ENCODE data around the gene HIBADH. TPM values are rescaled to one million over a fixed set of nuclear protein-coding genes. Genes with fewer than 3 reads are reported as not detected.

Gene HIBADH
- total and polyA plus RNA-seq, 10 of the 15 experiments (the other 5 are each of a cell fraction or from before 2014, with no cell fraction given): 8.7 to 36.1 (median 18.6) TPM

DNA sequence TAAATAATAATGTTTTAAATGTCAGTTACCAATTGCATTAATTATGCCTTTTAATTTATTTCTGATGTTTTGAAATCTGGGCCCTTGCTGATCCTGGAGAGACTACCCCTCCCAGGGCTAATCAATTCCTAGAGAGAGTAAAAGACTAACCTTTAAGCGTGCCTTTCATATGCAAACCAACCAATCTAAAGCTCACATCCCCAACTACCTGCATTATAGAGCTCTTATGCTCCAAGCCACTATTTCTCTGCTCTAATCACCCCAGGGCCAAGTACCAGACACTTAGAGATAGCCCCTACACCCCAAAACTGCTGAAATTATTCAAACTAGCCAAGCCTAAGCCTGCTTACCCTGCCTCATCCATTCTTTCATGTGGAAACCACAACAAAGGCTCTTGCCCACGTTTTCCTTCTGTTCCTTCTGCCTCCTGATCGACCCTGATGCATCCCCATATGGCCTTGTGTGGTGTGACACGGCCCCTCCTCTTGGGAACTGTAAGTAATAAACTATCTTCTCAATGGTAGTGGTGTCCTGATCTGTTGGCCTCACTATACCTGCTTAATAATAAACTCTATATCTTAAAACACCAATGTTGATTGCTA lies 97.7 kb downstream of the HIBADH start (continued):
- TF ChIP-seq, protein P1, sequence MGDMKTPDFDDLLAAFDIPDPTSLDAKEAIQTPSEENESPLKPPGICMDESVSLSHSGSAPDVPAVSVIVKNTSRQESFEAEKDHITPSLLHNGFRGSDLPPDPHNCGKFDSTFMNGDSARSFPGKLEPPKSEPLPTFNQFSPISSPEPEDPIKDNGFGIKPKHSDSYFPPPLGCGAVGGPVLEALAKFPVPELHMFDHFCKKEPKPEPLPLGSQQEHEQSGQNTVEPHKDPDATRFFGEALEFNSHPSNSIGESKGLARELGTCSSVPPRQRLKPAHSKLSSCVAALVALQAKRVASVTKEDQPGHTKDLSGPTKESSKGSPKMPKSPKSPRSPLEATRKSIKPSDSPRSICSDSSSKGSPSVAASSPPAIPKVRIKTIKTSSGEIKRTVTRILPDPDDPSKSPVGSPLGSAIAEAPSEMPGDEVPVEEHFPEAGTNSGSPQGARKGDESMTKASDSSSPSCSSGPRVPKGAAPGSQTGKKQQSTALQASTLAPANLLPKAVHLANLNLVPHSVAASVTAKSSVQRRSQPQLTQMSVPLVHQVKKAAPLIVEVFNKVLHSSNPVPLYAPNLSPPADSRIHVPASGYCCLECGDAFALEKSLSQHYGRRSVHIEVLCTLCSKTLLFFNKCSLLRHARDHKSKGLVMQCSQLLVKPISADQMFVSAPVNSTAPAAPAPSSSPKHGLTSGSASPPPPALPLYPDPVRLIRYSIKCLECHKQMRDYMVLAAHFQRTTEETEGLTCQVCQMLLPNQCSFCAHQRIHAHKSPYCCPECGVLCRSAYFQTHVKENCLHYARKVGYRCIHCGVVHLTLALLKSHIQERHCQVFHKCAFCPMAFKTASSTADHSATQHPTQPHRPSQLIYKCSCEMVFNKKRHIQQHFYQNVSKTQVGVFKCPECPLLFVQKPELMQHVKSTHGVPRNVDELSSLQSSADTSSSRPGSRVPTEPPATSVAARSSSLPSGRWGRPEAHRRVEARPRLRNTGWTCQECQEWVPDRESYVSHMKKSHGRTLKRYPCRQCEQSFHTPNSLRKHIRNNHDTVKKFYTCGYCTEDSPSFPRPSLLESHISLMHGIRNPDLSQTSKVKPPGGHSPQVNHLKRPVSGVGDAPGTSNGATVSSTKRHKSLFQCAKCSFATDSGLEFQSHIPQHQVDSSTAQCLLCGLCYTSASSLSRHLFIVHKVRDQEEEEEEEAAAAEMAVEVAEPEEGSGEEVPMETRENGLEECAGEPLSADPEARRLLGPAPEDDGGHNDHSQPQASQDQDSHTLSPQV (IDR thresholded peaks at IDR 0.05): no peak
- TF ChIP-seq POLR2AphosphoS5 (IDR thresholded peaks at IDR 0.05; ENCODE audit: low read length) (no peak), CBFB (IDR thresholded peaks at IDR 0.05; ENCODE audit: low read depth) (no peak)

GRCh38 chr7:27560706-27561235 lies 101.9 kb downstream of the HIBADH start:
- Histone ChIP-seq H3K4me3 (no peak overlapping the region), H3K36me3 (ENCODE audit: control insufficient read depth in 2 of 2, insufficient read depth in 2 of 2, low read length in 1 of 2) (no peaks in the 10 kb centered on the region), H3K27me3 (replicated peaks in 1 of 2; ENCODE audit: control insufficient read depth in 2 of 2, insufficient read depth in 2 of 2, low read length in 1 of 2) (no peaks in the 10 kb centered on the region), H2AFZ (ENCODE audit: control insufficient read depth, low read depth, low read length) (no peak overlapping the region), H3K4me2 (ENCODE audit: control insufficient read depth, insufficient read depth) (no peak overlapping the region), H3K9ac (ENCODE audit: control insufficient read depth, insufficient read depth, low read length) (no peak overlapping the region), H3K9me3 (replicated peaks; ENCODE audit: control insufficient read depth, insufficient read depth, low read length) (no peaks in the 10 kb centered on the region), H3K27ac (ENCODE audit: control insufficient read depth, insufficient read depth) (no peak overlapping the region), H4K20me1 (ENCODE audit: control insufficient read depth, insufficient read depth) (no peaks in the 10 kb centered on the region), H3K79me2 (ENCODE audit: control insufficient read depth, insufficient read depth, low read length) (no peaks in the 10 kb centered on the region), H3K4me1 (ENCODE audit: control insufficient read depth, insufficient read depth, low read length) (no peaks in the 10 kb centered on the region)
- ChIA-PET POLR2A (no interaction called here), CTCF (no interaction called here), RAD21 (ENCODE audit: unreplicated experiment) (no interaction called here), SMC1A (ENCODE audit: uncharacterized antibody, unreplicated experiment) (no interaction called here)
- no peak for DNase-seq (ENCODE audit: low read depth, low spot score)
- no peak for FAIRE-seq
- in situ Hi-C loops (cut with MboI) (no loop called here), intact Hi-C loops (cut with micrococcal nuclease; ENCODE audit: unreplicated experiment) (no loop called here)
- no TSS peak for BruUV-seq (replicated peaks)
- no peak for ATAC-seq
- TF ChIP-seq, protein P2, sequence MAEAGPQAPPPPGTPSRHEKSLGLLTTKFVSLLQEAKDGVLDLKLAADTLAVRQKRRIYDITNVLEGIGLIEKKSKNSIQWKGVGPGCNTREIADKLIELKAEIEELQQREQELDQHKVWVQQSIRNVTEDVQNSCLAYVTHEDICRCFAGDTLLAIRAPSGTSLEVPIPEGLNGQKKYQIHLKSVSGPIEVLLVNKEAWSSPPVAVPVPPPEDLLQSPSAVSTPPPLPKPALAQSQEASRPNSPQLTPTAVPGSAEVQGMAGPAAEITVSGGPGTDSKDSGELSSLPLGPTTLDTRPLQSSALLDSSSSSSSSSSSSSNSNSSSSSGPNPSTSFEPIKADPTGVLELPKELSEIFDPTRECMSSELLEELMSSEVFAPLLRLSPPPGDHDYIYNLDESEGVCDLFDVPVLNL (IDR thresholded peaks at IDR 0.05; ENCODE audit: low read depth, low read length): no peak
- no peak for TF ChIP-seq NKRF (conservative IDR thresholded peaks at IDR 0.05)
- no peak for TF ChIP-seq MYC (IDR thresholded peaks at IDR 0.05; ENCODE audit: insufficient read depth, insufficient read length, insufficient replicate concordance, low read length, severe bottlenecking)
- TF ChIP-seq NFYB (IDR thresholded peaks at IDR 0.05; ENCODE audit: insufficient read depth, low read depth, low read length): no peak
- no peak for TF ChIP-seq ESRRA (IDR thresholded peaks at IDR 0.05; ENCODE audit: low read length)
- no peak for TF ChIP-seq BMI1 (IDR thresholded peaks at IDR 0.05; ENCODE audit: borderline replicate concordance)
- TF ChIP-seq, protein P3, sequence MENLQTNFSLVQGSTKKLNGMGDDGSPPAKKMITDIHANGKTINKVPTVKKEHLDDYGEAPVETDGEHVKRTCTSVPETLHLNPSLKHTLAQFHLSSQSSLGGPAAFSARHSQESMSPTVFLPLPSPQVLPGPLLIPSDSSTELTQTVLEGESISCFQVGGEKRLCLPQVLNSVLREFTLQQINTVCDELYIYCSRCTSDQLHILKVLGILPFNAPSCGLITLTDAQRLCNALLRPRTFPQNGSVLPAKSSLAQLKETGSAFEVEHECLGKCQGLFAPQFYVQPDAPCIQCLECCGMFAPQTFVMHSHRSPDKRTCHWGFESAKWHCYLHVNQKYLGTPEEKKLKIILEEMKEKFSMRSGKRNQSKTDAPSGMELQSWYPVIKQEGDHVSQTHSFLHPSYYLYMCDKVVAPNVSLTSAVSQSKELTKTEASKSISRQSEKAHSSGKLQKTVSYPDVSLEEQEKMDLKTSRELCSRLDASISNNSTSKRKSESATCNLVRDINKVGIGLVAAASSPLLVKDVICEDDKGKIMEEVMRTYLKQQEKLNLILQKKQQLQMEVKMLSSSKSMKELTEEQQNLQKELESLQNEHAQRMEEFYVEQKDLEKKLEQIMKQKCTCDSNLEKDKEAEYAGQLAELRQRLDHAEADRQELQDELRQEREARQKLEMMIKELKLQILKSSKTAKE (IDR thresholded peaks at IDR 0.05; ENCODE audit: low read depth, poor library complexity, severe bottlenecking): no peak
- no peak for TF ChIP-seq EZH2 (IDR thresholded peaks at IDR 0.05; ENCODE audit: borderline replicate concordance, control insufficient read depth, low read depth, low read length)
- TF ChIP-seq POLR2A (IDR thresholded peaks at IDR 0.05; ENCODE audit: low read depth, low read length): no peak
